HuH-7.5 (cell line): Measurements from ENCODE around the gene C8B.

Experiments
- DNase-seq: peaks from one replicate; pipeline ENCODE4 v3.0.0; 2011; ENCODE audit warnings: low spot score

Gene C8B

GRCh38 chr1:56897150-56898004 lies 68.4 kb downstream of the C8B start:
- DNase-seq: no peak

GRCh38 chr1:56894014-56894413 lies 71.8 kb downstream of the C8B start:
- DNase-seq: no peak

GRCh38 chr1:56890229-56890628 lies 75.6 kb downstream of the C8B start:
- DNase-seq: no peak

GRCh38 chr1:56881417-56881816 lies 84.4 kb downstream of the C8B start:
- no peak for DNase-seq

- DNase-seq: no peak
Measured at GRCh38 chr1:56880774-56881173, 85.0 kb downstream of the C8B start.
